Endothelial cell of umbilical vein (primary cell): ENCODE data around the gene MTARC2. TPM values are rescaled to one million over a fixed set of nuclear protein-coding genes. Genes with fewer than 3 reads are reported as not detected.

Experiments used
- BruUV-seq: library from RNA; stranded (reverse); fragments of 400-500 nt; replicated peaks from 2 replicates; lab custom pipeline; 2021; lab: Mats Ljungman, UMichigan
- CTCF ChIA-PET: fragments of 300-600, 350-600 bp; sonication (Branson Sonifier 250); formaldehyde crosslinking; loops from one replicate; lab custom pipeline; 2021; ENCODE audit warnings: antibody characterized with exemption, inconsistent platforms; lab: Charles Lee
- POLR2A ChIA-PET: fragments of 300-600, 350-600 bp; sonication (Branson Sonifier 250); formaldehyde crosslinking; loops from one replicate; lab custom pipeline; 2021; ENCODE audit warnings: antibody characterized with exemption, inconsistent platforms; lab: Charles Lee
- DNase-seq: peaks from one replicate; pipeline ENCODE4 v3.0.0-alpha.2; 2011; ENCODE audit warnings: low read depth, low spot score
- FAIRE-seq: peaks from 2 replicates; lab custom pipeline; 2011; peaks lifted over from hg19 to GRCh38; lab: Jason Lieb, UNC
- H2AFZ ChIP-seq: 2 replicates; pipeline ENCODE4 v1.6.0; 2012; ENCODE audit warnings: low read depth, low read length, control low read depth, inconsistent platforms
- H3K27ac ChIP-seq: 2 replicates; pipeline ENCODE4 v1.5.1; 2011; ENCODE audit warnings: low read depth, mild to moderate bottlenecking, control low read depth, low read length, moderate library complexity; ENCODE audit not compliant: insufficient read depth
- H3K27me3 ChIP-seq, 2 experiments: 2 replicates each; pipeline versions ENCODE4 v1.6.0 to v1.6.1; 2011; ENCODE audit warnings: low read length in 2 of 2, mixed read lengths in 1 of 2; ENCODE audit not compliant: control insufficient read depth in 2 of 2, insufficient read depth in 2 of 2
- H3K36me3 ChIP-seq, 2 experiments: 2 replicates in 1 of 2; 3 replicates in 1 of 2; pipeline ENCODE4 v1.5.1; 2011; ENCODE audit warnings: low read length in 2 of 2, mild to moderate bottlenecking in 1 of 2, moderate library complexity in 1 of 2; ENCODE audit not compliant: control insufficient read depth in 2 of 2, insufficient read depth in 2 of 2; ENCODE audit errors: extremely low read depth in 1 of 2
- H3K4me1 ChIP-seq: 3 replicates; pipeline ENCODE4 v1.5.1; 2011; ENCODE audit warnings: mild to moderate bottlenecking, low read length; ENCODE audit not compliant: control insufficient read depth, insufficient read depth; ENCODE audit errors: extremely low read depth
- H3K4me2 ChIP-seq: 2 replicates; pipeline ENCODE4 v1.6.1; 2011; ENCODE audit warnings: low read length, control low read depth, mixed read lengths; ENCODE audit not compliant: insufficient read depth
- H3K4me3 ChIP-seq, 3 experiments: fragments of 200-600 bp in 1 of 3; sonication (generic), shearing (Covaris generic) in 1 of 3; replicated peaks in 1 of 3; 2 replicates each; pipeline ENCODE4 v1.5.1; 2011 to 2016; ENCODE audit warnings: control low read depth in 3 of 3, low read length in 3 of 3, mild to moderate bottlenecking in 2 of 3, inconsistent platforms in 1 of 3, low read depth in 1 of 3, moderate library complexity in 1 of 3; ENCODE audit not compliant: insufficient read depth in 1 of 3
- H3K79me2 ChIP-seq: 2 replicates; pipeline ENCODE4 v1.6.0; 2012; ENCODE audit warnings: low read length, inconsistent platforms; ENCODE audit not compliant: control insufficient read depth, insufficient read depth
- H3K9ac ChIP-seq: replicated peaks from 2 replicates; pipeline ENCODE3; 2011; ENCODE audit warnings: low read length, control low read depth; ENCODE audit not compliant: insufficient read depth; ENCODE audit errors: extremely low read depth
- H3K9me1 ChIP-seq: replicated peaks from 3 replicates; pipeline ENCODE4 v1.6.0; 2011; ENCODE audit warnings: mild to moderate bottlenecking, low read length; ENCODE audit not compliant: control insufficient read depth, insufficient read depth; ENCODE audit errors: extremely low read depth
- H3K9me3 ChIP-seq: replicated peaks from 2 replicates; pipeline ENCODE4 v1.5.1; 2012; ENCODE audit warnings: low read length, inconsistent platforms; ENCODE audit not compliant: control insufficient read depth, insufficient read depth
- H4K20me1 ChIP-seq: replicated peaks from 2 replicates; pipeline ENCODE3; 2011; ENCODE audit warnings: mild to moderate bottlenecking, low read length; ENCODE audit not compliant: control insufficient read depth, insufficient read depth; ENCODE audit errors: extremely low read depth
- EZH2 ChIP-seq: IDR thresholded peaks from 2 replicates; pipeline ENCODE4 v1.6.1; 2012; ENCODE audit warnings: borderline replicate concordance, low read depth, mild to moderate bottlenecking, moderate library complexity, low read length, inconsistent platforms; ENCODE audit not compliant: severe bottlenecking
- FOS ChIP-seq: IDR thresholded peaks from 2 replicates; pipeline ENCODE4 v1.6.1; 2011; ENCODE audit warnings: mild to moderate bottlenecking, low read length, moderate library complexity, borderline replicate concordance; ENCODE audit not compliant: insufficient read depth
- GATA2 ChIP-seq: IDR thresholded peaks from 2 replicates; pipeline ENCODE4 v1.7.0; 2011; ENCODE audit warnings: low read depth, mild to moderate bottlenecking, moderate library complexity, mixed read lengths, low read length; ENCODE audit not compliant: insufficient read length, insufficient read depth
- JUN ChIP-seq: IDR thresholded peaks from 2 replicates; pipeline ENCODE4 v1.6.1; 2011; ENCODE audit warnings: borderline replicate concordance, low read depth; ENCODE audit not compliant: insufficient read length, insufficient read depth
- MYC ChIP-seq: IDR thresholded peaks from one replicate; pipeline ENCODE4 v1.6.1; 2011; ENCODE audit warnings: mild to moderate bottlenecking, low read depth, low read length
- POLR2A ChIP-seq: IDR thresholded peaks from 2 replicates; pipeline ENCODE4 v1.6.1; 2012; ENCODE audit warnings: low read depth, mild to moderate bottlenecking, control low read depth, low read length
- POLR2AphosphoS5 ChIP-seq: IDR thresholded peaks from 2 replicates; pipeline ENCODE4 v1.6.1; 2012; ENCODE audit warnings: low read depth, mild to moderate bottlenecking, control low read depth, low read length, moderate library complexity; ENCODE audit not compliant: insufficient read depth
- dilution Hi-C: fragments of 300-500 bp; cut with MboI; formaldehyde crosslinking; loops from one replicate; pipeline ENCODE4 v1.15.0; 2019; ENCODE audit warnings: low sequenced_read_pairs; ENCODE audit not compliant: extremely low pct_ligation_motif_present
- intact Hi-C: fragments of 100-400 bp; cut with micrococcal nuclease; formaldehyde crosslinking; loops from one replicate; pipeline ENCODE4 v1.10.0; 2022
- polyA plus RNA-seq, 4 experiments: library from polyadenylated mRNA; depleted of rRNA in 3 of 4; stranded (reverse) in 3 of 4; unstranded in 1 of 4; fragments of >200 nt; gene quantifications; 2 replicates each; pipeline versions ENCODE4 v1.2.1 to v1.2.3, GENCODE V29; 2011 to 2012; ENCODE audit warnings: missing spikeins in 1 of 4
- total RNA-seq: library from RNA; stranded (reverse); gene quantifications from 2 replicates; pipeline ENCODE4 v1.2.3, GENCODE V29; 2021
- TF ChIP-seq, protein P1 (sequence below): IDR thresholded peaks from 2 replicates; pipeline ENCODE4 v1.6.1; 2011; ENCODE audit not compliant: insufficient read depth, insufficient read length
- TF ChIP-seq, protein P2 (sequence below), 2 donors: IDR thresholded peaks; 1 replicate in 1 of 2; 2 replicates in 1 of 2; pipeline ENCODE4 v1.5.1; 2011; ENCODE audit warnings: low read length in 2 of 2, mild to moderate bottlenecking in 2 of 2, moderate library complexity in 2 of 2, control low read depth in 1 of 2, inconsistent platforms in 1 of 2, low read depth in 1 of 2; ENCODE audit not compliant: insufficient read depth in 1 of 2; ENCODE audit errors: extremely low read depth in 1 of 2

Gene MTARC2
- total and polyA plus RNA-seq, 2 donors (not counting 3 experiments of a cell fraction or from before 2014, with no cell fraction given), result 9.8 to 14.1 TPM

GRCh38 chr1:220767312-220768125 is 19.4 kb downstream of the MTARC2 start:
- intact Hi-C loops, result no loop called here
- Histone ChIP-seq H2AFZ (no peak overlapping the region), H4K20me1 (no peaks in the 10 kb centered on the region), H3K36me3 (peaks cover 3 to 9% of the 10 kb centered on the region in 2 experiments), H3K27ac (no peak overlapping the region), H3K4me3 (no peak overlapping the region), H3K9ac (no peak overlapping the region), H3K9me3 (no peaks in the 10 kb centered on the region), H3K4me2 (no peak overlapping the region), H3K9me1 (no peaks in the 10 kb centered on the region), H3K79me2 (no peaks in the 10 kb centered on the region), H3K4me1 (no peaks in the 10 kb centered on the region), H3K27me3 (no peaks in the 10 kb centered on the region)
- no peak for DNase-seq
- ChIA-PET CTCF (interaction anchor here (0.7 to 1.3 kb wide), 3 partner anchors 9 to 34 kb away, joined by 3 to 5 read pairs (median 3); partner anchors contain the start of gene MTARC2), POLR2A (no interaction called here)
- no TSS peak for BruUV-seq
- peak; percentile 37 for FAIRE-seq
- dilution Hi-C loops, result no loop called here
- no peak for TF ChIP-seq FOS
- no peak for TF ChIP-seq POLR2AphosphoS5
- no peak for TF ChIP-seq POLR2A
- TF ChIP-seq, protein P1, sequence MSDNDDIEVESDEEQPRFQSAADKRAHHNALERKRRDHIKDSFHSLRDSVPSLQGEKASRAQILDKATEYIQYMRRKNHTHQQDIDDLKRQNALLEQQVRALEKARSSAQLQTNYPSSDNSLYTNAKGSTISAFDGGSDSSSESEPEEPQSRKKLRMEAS, result no peak
- TF ChIP-seq GATA2, result no peak
- no peak for TF ChIP-seq MYC
- TF ChIP-seq, protein P2, sequence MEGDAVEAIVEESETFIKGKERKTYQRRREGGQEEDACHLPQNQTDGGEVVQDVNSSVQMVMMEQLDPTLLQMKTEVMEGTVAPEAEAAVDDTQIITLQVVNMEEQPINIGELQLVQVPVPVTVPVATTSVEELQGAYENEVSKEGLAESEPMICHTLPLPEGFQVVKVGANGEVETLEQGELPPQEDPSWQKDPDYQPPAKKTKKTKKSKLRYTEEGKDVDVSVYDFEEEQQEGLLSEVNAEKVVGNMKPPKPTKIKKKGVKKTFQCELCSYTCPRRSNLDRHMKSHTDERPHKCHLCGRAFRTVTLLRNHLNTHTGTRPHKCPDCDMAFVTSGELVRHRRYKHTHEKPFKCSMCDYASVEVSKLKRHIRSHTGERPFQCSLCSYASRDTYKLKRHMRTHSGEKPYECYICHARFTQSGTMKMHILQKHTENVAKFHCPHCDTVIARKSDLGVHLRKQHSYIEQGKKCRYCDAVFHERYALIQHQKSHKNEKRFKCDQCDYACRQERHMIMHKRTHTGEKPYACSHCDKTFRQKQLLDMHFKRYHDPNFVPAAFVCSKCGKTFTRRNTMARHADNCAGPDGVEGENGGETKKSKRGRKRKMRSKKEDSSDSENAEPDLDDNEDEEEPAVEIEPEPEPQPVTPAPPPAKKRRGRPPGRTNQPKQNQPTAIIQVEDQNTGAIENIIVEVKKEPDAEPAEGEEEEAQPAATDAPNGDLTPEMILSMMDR (IDR thresholded peaks at IDR 0.05; ENCODE audit: extremely low read depth in 1 of 2, insufficient read depth in 1 of 2, low read depth in 1 of 2, low read length in 2 of 2), result no peak
- no peak for TF ChIP-seq JUN
- TF ChIP-seq EZH2, result no peak
